Measurements from ENCODE around the gene ENTPD5.

ENTPD5 gene

DNA sequence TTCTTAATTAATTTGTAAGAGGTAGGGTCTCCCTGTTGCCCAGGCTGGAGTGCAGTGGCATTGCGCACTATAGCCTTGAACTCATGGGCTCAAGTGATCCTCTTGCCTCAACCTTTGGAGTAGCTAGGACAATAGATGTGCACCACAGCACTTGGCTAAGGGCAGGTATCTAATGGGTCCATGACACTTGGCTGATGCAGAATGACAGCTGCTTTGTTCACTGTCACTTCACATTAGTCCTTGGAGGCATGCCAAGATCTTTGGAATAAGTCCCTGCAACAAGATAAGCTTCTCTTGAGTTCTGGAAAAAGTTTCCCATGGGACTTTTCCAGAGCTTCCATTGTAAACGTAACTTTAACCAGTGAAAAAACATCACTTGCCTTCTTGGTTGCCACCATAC, 45.6 kb downstream of the ENTPD5 start:
- H3K27ac ChIP-seq (ENCODE audit: low read depth, low read length): no peak overlapping the region
- no peaks in the 10 kb centered on the region for H3K4me1 ChIP-seq (ENCODE audit: control insufficient read depth, insufficient read depth, low read length)
- peaks cover 22% of the 10 kb centered on the region for H3K36me3 ChIP-seq (ENCODE audit: control insufficient read depth, insufficient read depth, low read length)
- no peak overlapping the region for H3K4me3 ChIP-seq (ENCODE audit: low read depth, low read length)
- no peaks in the 10 kb centered on the region for H3K9me3 ChIP-seq (ENCODE audit: control insufficient read depth, insufficient read depth, low read length)
- H3K27me3 ChIP-seq (ENCODE audit: control insufficient read depth, insufficient read depth, low read length): no peaks in the 10 kb centered on the region
- H3K9ac ChIP-seq (ENCODE audit: low read depth, low read length): no peak overlapping the region

DNA sequence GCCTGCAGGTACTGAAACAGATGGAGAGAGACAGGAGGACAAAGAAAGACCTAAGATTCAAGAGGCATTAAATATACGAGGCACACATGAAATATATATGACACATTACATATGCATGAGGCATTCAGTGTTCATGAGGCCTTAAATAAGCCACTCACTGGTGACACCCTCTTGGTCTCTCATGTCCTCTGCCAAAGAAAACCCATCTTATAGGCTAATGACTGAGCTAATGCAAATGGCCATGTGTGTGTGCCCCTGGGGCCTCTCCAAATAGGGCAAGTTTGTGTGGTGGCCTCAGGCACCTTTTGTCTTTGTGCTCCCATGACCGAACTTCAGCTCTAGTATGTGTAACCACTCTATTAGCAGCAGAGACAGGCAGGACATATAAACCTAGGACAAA, 50.2 kb downstream of the ENTPD5 start:
- Histone ChIP-seq H3K27me3 (ENCODE audit: control insufficient read depth, insufficient read depth, low read length) (no peaks in the 10 kb centered on the region), H3K9ac (ENCODE audit: low read depth, low read length) (no peak overlapping the region), H3K4me3 (ENCODE audit: low read depth, low read length) (no peak overlapping the region), H3K36me3 (ENCODE audit: control insufficient read depth, insufficient read depth, low read length) (peaks cover 29% of the 10 kb centered on the region), H3K27ac (ENCODE audit: low read depth, low read length) (no peak overlapping the region), H3K4me1 (ENCODE audit: control insufficient read depth, insufficient read depth, low read length) (no peaks in the 10 kb centered on the region), H3K9me3 (ENCODE audit: control insufficient read depth, insufficient read depth, low read length) (no peaks in the 10 kb centered on the region)

DNA sequence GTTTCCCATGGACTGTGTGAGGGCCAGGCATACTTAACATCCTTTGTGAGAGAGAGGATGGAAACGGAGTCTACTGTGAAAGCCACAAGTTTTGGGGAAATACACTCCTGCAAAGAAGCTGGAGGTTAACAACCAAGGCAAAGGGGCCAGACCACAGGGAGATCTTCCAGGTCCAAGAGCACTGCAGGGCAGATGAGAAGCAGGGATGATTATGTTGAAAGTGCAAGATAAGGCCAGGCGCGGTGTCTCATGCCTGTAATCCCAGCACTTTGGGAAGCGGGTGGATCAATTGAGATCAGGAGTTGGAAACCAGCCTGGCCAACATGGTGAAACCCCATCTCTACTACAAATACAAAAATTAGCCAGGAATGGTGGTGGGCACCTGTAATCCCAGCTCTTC, 53.9 kb downstream of the ENTPD5 start:
- Histone ChIP-seq H3K9ac (ENCODE audit: low read depth, low read length) (no peak overlapping the region), H3K27me3 (ENCODE audit: control insufficient read depth, insufficient read depth, low read length) (no peaks in the 10 kb centered on the region), H3K36me3 (ENCODE audit: control insufficient read depth, insufficient read depth, low read length) (peaks cover 55% of the 10 kb centered on the region), H3K4me3 (ENCODE audit: low read depth, low read length) (no peak overlapping the region), H3K4me1 (ENCODE audit: control insufficient read depth, insufficient read depth, low read length) (no peaks in the 10 kb centered on the region), H3K27ac (ENCODE audit: low read depth, low read length) (no peak overlapping the region), H3K9me3 (ENCODE audit: control insufficient read depth, insufficient read depth, low read length) (no peaks in the 10 kb centered on the region)

DNA sequence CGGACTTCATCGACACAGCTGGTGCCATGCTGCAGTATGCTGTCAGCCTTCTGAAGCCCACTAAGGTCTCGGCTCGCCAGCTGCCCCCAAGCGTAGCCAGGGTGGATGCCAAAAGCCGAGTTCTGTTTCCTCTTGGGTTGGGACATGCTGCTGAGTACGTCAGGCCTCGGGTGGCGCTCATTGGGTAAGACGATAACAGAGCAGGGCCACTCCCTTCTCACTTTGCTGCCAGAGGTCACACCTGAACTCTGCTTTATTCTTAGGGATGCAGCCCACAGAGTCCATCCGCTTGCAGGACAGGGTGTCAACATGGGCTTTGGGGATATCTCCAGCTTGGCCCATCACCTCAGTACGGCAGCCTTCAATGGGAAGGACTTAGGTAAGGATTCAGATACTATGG, 57.9 kb downstream of the ENTPD5 start:
- Histone ChIP-seq H3K4me3 (ENCODE audit: low read depth, low read length) (no peak overlapping the region), H3K36me3 (ENCODE audit: control insufficient read depth, insufficient read depth, low read length) (peaks cover 64% of the 10 kb centered on the region), H3K9me3 (ENCODE audit: control insufficient read depth, insufficient read depth, low read length) (no peaks in the 10 kb centered on the region), H3K27me3 (ENCODE audit: control insufficient read depth, insufficient read depth, low read length) (no peaks in the 10 kb centered on the region), H3K27ac (ENCODE audit: low read depth, low read length) (no peak overlapping the region), H3K4me1 (ENCODE audit: control insufficient read depth, insufficient read depth, low read length) (no peaks in the 10 kb centered on the region), H3K9ac (ENCODE audit: low read depth, low read length) (no peak overlapping the region)

DNA sequence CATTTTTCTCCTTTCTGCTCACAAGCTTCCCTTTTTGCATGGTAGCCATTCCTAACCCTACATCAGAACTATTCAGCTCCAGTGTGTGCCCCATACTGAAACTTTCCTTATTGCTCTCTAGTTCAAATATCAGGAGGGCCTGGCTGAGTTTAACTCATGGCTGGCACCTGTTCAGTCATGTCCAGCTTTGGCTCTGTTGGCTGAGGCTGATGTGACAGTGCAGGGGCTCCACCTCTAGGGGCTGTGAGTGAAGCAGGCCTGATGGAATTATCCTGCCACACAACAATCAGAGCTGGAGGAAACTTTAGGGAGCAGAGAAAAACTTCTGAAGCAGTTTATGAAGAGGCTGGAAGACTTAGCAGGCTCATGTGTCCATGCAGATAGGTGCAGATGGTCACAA, 60.5 kb downstream of the ENTPD5 start:
- peaks cover 70% of the 10 kb centered on the region for H3K36me3 ChIP-seq (ENCODE audit: control insufficient read depth, insufficient read depth, low read length)
- no peaks in the 10 kb centered on the region for H3K4me1 ChIP-seq (ENCODE audit: control insufficient read depth, insufficient read depth, low read length)
- no peaks in the 10 kb centered on the region for H3K9me3 ChIP-seq (ENCODE audit: control insufficient read depth, insufficient read depth, low read length)
- H3K9ac ChIP-seq (ENCODE audit: low read depth, low read length): no peak overlapping the region
- no peak overlapping the region for H3K4me3 ChIP-seq (ENCODE audit: low read depth, low read length)
- H3K27me3 ChIP-seq (ENCODE audit: control insufficient read depth, insufficient read depth, low read length): no peaks in the 10 kb centered on the region
- H3K27ac ChIP-seq (ENCODE audit: low read depth, low read length): no peak overlapping the region

DNA sequence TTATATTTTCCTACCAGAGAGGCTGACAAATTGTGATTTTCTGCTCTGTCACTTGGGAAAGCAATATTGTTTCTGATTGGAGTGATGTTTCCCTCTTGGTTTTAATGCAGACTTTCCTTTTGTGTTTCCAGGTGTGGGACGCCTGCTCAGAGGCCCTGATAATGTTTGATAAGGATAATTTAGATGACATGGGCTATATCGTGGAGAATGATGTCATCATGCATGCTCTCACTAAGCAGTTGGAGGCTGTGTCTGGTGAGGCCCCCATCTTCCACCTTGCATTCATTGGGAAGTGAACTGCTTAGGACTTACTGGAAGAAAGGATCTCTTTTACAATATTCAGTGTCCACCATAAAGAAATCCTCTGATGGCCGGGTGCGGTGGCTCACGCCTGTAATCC, 63.4 kb downstream of the ENTPD5 start:
- Histone ChIP-seq H3K36me3 (ENCODE audit: control insufficient read depth, insufficient read depth, low read length) (peaks cover 46% of the 10 kb centered on the region), H3K4me1 (ENCODE audit: control insufficient read depth, insufficient read depth, low read length) (no peaks in the 10 kb centered on the region), H3K27ac (ENCODE audit: low read depth, low read length) (no peak overlapping the region), H3K4me3 (ENCODE audit: low read depth, low read length) (no peak overlapping the region), H3K9me3 (ENCODE audit: control insufficient read depth, insufficient read depth, low read length) (no peaks in the 10 kb centered on the region), H3K27me3 (ENCODE audit: control insufficient read depth, insufficient read depth, low read length) (no peaks in the 10 kb centered on the region), H3K9ac (ENCODE audit: low read depth, low read length) (no peak overlapping the region)

DNA sequence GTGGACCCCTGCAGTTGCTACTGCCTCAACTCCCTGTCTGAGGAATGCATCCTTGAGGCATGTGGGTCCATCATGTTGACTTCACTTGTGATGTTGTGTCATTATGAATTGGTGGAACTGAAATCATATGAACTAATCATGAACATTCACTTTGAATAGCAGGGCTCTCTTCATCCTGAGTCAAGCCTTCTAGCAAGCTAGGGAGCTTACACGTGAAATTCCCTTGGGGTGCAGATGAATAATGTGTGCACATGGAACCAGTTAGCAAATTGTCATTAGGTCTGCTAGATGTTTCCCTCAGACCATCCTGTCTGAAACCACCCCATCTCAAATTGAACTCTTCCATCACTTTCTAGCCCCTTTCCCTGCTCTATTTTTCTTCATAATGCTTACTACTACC, 65.4 kb downstream of the ENTPD5 start:
- Histone ChIP-seq H3K36me3 (ENCODE audit: control insufficient read depth, insufficient read depth, low read length) (peaks cover 31% of the 10 kb centered on the region), H3K4me3 (ENCODE audit: low read depth, low read length) (no peak overlapping the region), H3K27me3 (ENCODE audit: control insufficient read depth, insufficient read depth, low read length) (no peaks in the 10 kb centered on the region), H3K9me3 (ENCODE audit: control insufficient read depth, insufficient read depth, low read length) (no peaks in the 10 kb centered on the region), H3K4me1 (ENCODE audit: control insufficient read depth, insufficient read depth, low read length) (no peaks in the 10 kb centered on the region), H3K27ac (ENCODE audit: low read depth, low read length) (no peak overlapping the region), H3K9ac (ENCODE audit: low read depth, low read length) (no peak overlapping the region)

DNA sequence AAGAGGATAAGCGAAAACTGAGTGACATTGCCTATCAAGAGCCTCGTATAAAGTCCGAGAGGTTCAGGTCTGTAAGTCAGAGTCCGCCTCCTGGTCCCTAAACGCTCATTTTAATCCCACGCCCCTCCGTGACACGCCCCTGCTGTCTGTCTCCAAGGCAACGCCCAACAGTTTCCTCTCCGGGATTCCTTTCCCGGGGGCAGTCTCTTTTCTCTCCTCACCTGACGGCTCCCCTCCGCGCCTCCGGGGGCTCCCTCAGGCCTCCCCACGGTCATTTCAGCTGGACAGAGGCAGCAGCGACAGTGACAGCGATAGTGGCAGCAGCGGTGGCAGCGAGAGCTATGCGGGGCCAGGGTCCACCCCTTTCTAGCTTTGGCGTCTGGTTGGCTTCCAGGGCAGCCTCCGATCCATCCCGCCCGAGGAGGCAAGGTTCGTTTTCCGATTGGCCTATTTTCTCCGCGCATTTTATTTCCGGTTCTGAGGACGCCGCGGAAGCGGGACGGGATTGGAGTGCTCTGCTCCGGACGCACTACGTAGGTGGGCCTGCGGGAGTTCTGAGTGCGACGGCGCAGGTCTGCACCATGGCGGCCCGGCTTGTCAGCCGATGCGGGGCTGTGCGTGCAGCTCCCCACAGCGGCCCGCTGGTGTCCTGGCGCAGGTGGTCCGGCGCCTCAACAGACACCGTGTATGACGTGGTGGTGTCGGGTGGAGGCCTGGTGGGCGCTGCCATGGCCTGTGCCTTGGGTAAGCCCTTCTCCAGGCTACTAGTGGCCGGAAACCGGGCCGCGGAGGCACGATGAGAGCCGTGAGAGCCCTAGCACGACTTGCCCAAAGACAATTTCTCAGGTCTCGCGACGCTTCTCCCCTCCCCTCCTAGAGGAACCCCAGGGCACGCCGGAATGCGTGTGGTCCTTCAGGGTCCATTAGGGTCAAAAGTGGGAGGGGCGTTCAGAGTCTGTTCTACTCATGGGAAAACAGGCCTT, 69.0 kb downstream of the ENTPD5 start, which contains the start of the genes COQ6 and FAM161B:
Gene COQ6 (plus strand): TSS at position 551 of the 983 bp plus-strand sequence. CDS start 31 bp downstream, at position 582.
Gene FAM161B (minus strand): TSS at position 343 of the 983 bp plus-strand sequence. CDS start 68 bp downstream, at position 275.
- Histone ChIP-seq H3K36me3 (ENCODE audit: control insufficient read depth, insufficient read depth, low read length) (peaks cover 9% of the 10 kb centered on the region; the same call in 1 of the 2 replicates), H3K4me1 (ENCODE audit: control insufficient read depth, insufficient read depth, low read length) (no peaks in the 10 kb centered on the region), H3K27ac (ENCODE audit: low read depth, low read length) (peak within 1 kb of the TSS; percentile 99), H3K4me3 (ENCODE audit: low read depth, low read length) (peak within 1 kb of the TSS; percentile 87), H3K9me3 (ENCODE audit: control insufficient read depth, insufficient read depth, low read length) (no peaks in the 10 kb centered on the region), H3K9ac (ENCODE audit: low read depth, low read length) (peak within 1 kb of the TSS; percentile 87), H3K27me3 (ENCODE audit: control insufficient read depth, insufficient read depth, low read length) (no peaks in the 10 kb centered on the region)

DNA sequence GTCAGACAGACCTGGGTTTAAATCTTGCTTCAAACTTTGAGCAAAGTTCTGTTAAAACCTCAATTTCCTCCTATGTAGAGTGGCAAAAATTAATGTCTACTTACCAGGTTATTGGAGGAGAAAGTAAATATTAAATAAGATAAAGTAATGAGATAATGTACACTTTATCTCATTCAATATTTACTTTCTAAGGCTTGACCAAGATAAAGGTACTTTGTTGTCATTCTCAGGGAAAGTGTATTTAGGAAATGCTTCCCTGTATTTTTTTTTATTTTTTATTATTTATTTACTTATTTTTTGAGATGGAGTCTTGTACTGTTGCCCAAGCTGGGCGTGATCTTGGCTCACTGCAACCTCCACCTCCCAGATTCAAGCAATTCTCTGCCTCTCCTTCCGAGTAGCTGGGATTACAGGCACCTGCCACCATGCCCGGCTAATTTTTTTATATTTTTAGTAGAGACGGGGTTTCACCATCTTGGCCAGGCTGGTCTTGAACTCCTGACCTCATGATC, 73.9 kb downstream of the ENTPD5 start:
- H3K27me3 ChIP-seq (ENCODE audit: control insufficient read depth, insufficient read depth, low read length): no peaks in the 10 kb centered on the region
- no peak overlapping the region for H3K27ac ChIP-seq (ENCODE audit: low read depth, low read length)
- H3K9me3 ChIP-seq (ENCODE audit: control insufficient read depth, insufficient read depth, low read length): no peaks in the 10 kb centered on the region
- H3K4me1 ChIP-seq (ENCODE audit: control insufficient read depth, insufficient read depth, low read length): no peaks in the 10 kb centered on the region
- no peak overlapping the region for H3K9ac ChIP-seq (ENCODE audit: low read depth, low read length)
- no peaks in the 10 kb centered on the region for H3K36me3 ChIP-seq (ENCODE audit: control insufficient read depth, insufficient read depth, low read length)
- H3K4me3 ChIP-seq (ENCODE audit: low read depth, low read length): no peak overlapping the region

DNA sequence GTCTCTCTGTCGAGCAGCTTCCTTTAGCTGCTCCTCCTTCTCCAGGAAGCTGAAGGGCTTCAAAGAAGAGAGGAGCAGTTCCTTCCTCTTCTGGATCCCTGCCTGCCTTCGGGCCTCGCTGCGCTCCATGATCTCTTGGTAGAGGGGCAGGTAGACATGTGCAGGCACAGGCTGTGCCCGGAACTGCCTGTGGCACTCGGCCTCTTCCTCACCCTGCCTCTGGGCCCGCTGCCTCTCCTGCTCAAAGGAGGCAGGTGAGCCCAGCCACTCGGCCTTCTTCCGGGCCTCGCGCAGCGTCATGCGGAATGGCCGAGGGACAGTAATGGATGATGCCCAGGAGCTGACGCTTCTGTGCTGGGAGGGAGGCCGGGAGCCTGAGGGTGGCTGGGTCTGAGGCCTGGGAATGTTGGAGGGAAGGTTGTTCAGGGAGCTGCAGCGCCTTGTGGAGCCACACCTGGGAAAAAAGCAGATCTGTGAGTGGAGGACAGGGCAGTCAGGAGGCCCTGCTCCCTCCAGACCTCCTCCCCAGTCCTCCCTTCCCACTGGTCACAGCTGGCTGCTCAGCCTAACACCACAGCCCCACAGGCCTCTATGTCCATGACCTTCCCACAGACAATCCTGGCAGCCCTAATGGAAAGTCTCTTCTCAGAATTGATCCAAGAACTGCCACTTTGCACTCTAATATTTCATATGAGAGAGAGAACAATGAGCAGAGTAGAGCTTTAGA, 74.5 kb downstream of the ENTPD5 start:
- no peak overlapping the region for H3K27ac ChIP-seq (ENCODE audit: low read depth, low read length)
- no peak overlapping the region for H3K4me3 ChIP-seq (ENCODE audit: low read depth, low read length)
- H3K9ac ChIP-seq (ENCODE audit: low read depth, low read length): no peak overlapping the region
- no peaks in the 10 kb centered on the region for H3K27me3 ChIP-seq (ENCODE audit: control insufficient read depth, insufficient read depth, low read length)
- H3K4me1 ChIP-seq (ENCODE audit: control insufficient read depth, insufficient read depth, low read length): no peaks in the 10 kb centered on the region
- H3K36me3 ChIP-seq (ENCODE audit: control insufficient read depth, insufficient read depth, low read length): no peaks in the 10 kb centered on the region
- no peaks in the 10 kb centered on the region for H3K9me3 ChIP-seq (ENCODE audit: control insufficient read depth, insufficient read depth, low read length)

DNA sequence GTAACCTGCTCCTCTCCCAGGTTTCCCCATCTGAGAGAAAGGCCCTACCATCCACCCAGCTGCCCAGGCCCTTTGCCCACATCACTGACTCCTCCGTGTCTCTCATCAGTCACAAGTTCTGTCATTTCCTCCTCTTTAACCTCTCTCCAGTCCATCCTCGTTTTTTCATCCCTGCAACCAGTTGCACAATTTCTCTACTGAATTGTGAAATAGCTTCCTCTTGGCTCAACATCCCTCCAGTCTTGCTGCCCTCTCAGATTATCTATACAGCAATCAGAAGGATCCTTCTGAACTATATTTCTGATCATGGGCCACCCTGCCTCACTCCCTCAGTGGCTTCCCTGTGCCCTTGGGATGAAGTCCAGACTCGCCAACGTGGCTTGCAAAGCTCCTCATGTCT, 76.0 kb downstream of the ENTPD5 start:
- Histone ChIP-seq H3K4me3 (ENCODE audit: low read depth, low read length) (no peak overlapping the region), H3K27ac (ENCODE audit: low read depth, low read length) (no peak overlapping the region), H3K36me3 (ENCODE audit: control insufficient read depth, insufficient read depth, low read length) (no peaks in the 10 kb centered on the region), H3K27me3 (ENCODE audit: control insufficient read depth, insufficient read depth, low read length) (no peaks in the 10 kb centered on the region), H3K9ac (ENCODE audit: low read depth, low read length) (no peak overlapping the region), H3K4me1 (ENCODE audit: control insufficient read depth, insufficient read depth, low read length) (no peaks in the 10 kb centered on the region), H3K9me3 (ENCODE audit: control insufficient read depth, insufficient read depth, low read length) (no peaks in the 10 kb centered on the region)
